CD4-positive, CD25-positive, alpha-beta regulatory T cell (primary cell): Measurements from ENCODE around the gene PLA2G2F. TPM values are rescaled to one million over a fixed set of nuclear protein-coding genes. Genes with fewer than 3 reads are reported as not detected.

Experiments
- ATAC-seq, 2 donors: fragments of 150-1000 bp; cut with Tn5 transposase; one replicate each; pipeline ENCODE4 v1.10.0; 2021; ENCODE audit warnings: low read depth in 2 of 2, moderate number of reproducible peaks in 2 of 2, moderate library complexity in 1 of 2
- DNase-seq, 3 donors: peaks; one replicate each; pipeline versions ENCODE4 v3.0.0 to v3.0.0-alpha.2; 2012 to 2022; ENCODE audit warnings: mixed read lengths in 1 of 3
- H3K27ac ChIP-seq: one replicate; pipeline ENCODE4 v1.7.0; 2013; ENCODE audit warnings: mild to moderate bottlenecking, low read length; ENCODE audit not compliant: insufficient read depth, poor library complexity, severe bottlenecking
- H3K27me3 ChIP-seq: one replicate; pipeline ENCODE4 v1.7.0; 2013; ENCODE audit warnings: low read length; ENCODE audit not compliant: control insufficient read depth, insufficient read depth
- H3K36me3 ChIP-seq: one replicate; pipeline ENCODE4 v1.7.0; 2013; ENCODE audit warnings: mild to moderate bottlenecking, low read length, moderate library complexity; ENCODE audit not compliant: control insufficient read depth, insufficient read depth
- H3K4me1 ChIP-seq: 2 replicates; pipeline ENCODE4 v1.7.0; 2013; ENCODE audit warnings: mild to moderate bottlenecking, low read length; ENCODE audit not compliant: insufficient read depth, control insufficient read depth, poor library complexity, severe bottlenecking
- H3K4me3 ChIP-seq: one replicate; pipeline ENCODE4 v1.7.0; 2013; ENCODE audit warnings: low read depth, mild to moderate bottlenecking, low read length, moderate library complexity
- H3K9me3 ChIP-seq, 2 experiments: 1 replicate in 1 of 2; 2 replicates in 1 of 2; pipeline ENCODE4 v1.7.0; 2013; ENCODE audit warnings: low read length in 2 of 2, mild to moderate bottlenecking in 1 of 2, moderate library complexity in 1 of 2; ENCODE audit not compliant: control insufficient read depth in 2 of 2
- H3K27ac Mint-ChIP-seq, 3 donors: one replicate each; pipeline ENCODE4 v1.8.0; 2020 to 2022; ENCODE audit warnings: mild to moderate bottlenecking in 3 of 3, mixed read lengths in 3 of 3, moderate library complexity in 2 of 3
- H3K27me3 Mint-ChIP-seq: one replicate; pipeline ENCODE4 v1.8.0; 2022; ENCODE audit warnings: mild to moderate bottlenecking, mixed read lengths
- H3K36me3 Mint-ChIP-seq: one replicate; pipeline ENCODE4 v1.8.0; 2020; ENCODE audit warnings: mixed read lengths
- H3K4me1 Mint-ChIP-seq, 4 donors: one replicate each; pipeline ENCODE4 v1.8.0; 2020 to 2022; ENCODE audit warnings: mixed read lengths in 4 of 4, mild to moderate bottlenecking in 1 of 4
- H3K4me3 Mint-ChIP-seq, 4 donors: one replicate each; pipeline ENCODE4 v1.8.0; 2020 to 2022; ENCODE audit warnings: mild to moderate bottlenecking in 4 of 4, mixed read lengths in 4 of 4, moderate library complexity in 3 of 4
- H3K9me3 Mint-ChIP-seq, 7 donors: one replicate each; pipeline ENCODE4 v1.8.0; 2020 to 2022; ENCODE audit warnings: mixed read lengths in 7 of 7, mild to moderate bottlenecking in 3 of 7, moderate library complexity in 2 of 7
- polyA plus RNA-seq, 4 donors: library from polyadenylated mRNA; unstranded; fragments of 300-500 nt; fragmentation: Illumina TruSeq; gene quantifications; one replicate each; pipeline ENCODE4 v1.2.3, GENCODE V29; 2021
- total RNA-seq: library from RNA; stranded (reverse); gene quantifications from one replicate; pipeline ENCODE4 v1.2.3, GENCODE V29; 2022

PLA2G2F gene
- total and polyA plus RNA-seq, 5 donors from 2014 or later: not detected

- H3K4me3 ChIP-seq: no peak overlapping the region
- Mint-ChIP-seq H3K27ac (no peak overlapping the region), H3K4me1 (peaks cover 0 to 6% (median 2%) of the 10 kb centered on the region in 4 donors), H3K4me3 (no peak overlapping the region), H3K36me3 (no peaks in the 10 kb centered on the region), H3K27me3 (no peaks in the 10 kb centered on the region), H3K9me3 (no peaks in the 10 kb centered on the region)
- no peaks in the 10 kb centered on the region for H3K27me3 ChIP-seq
- DNase-seq: no peak
- no peaks in the 10 kb centered on the region for H3K36me3 ChIP-seq
- ATAC-seq: no peak
- no peaks in the 10 kb centered on the region for H3K9me3 ChIP-seq
- H3K27ac ChIP-seq: no peak overlapping the region
- H3K4me1 ChIP-seq: peaks cover 8% of the 10 kb centered on the region
Measured at GRCh38 chr1:20148571-20149500, 9.7 kb downstream of the PLA2G2F start.

GRCh38 chr1:20149601-20150325 lies 10.6 kb downstream of the PLA2G2F start:
- H3K27ac ChIP-seq: no peak overlapping the region
- Mint-ChIP-seq H3K4me3 (no peak overlapping the region), H3K9me3 (peaks cover 0 to 1% (median 0%) of the 10 kb centered on the region in 7 donors), H3K4me1 (peaks cover 0 to 14% (median 5%) of the 10 kb centered on the region in 4 donors), H3K27me3 (no peaks in the 10 kb centered on the region), H3K27ac (no peak overlapping the region), H3K36me3 (no peaks in the 10 kb centered on the region)
- H3K9me3 ChIP-seq: no peaks in the 10 kb centered on the region
- no peaks in the 10 kb centered on the region for H3K36me3 ChIP-seq
- ATAC-seq (no peak), DNase-seq (no peak)
- no peaks in the 10 kb centered on the region for H3K27me3 ChIP-seq
- no peak overlapping the region for H3K4me3 ChIP-seq
- peaks cover 11% of the 10 kb centered on the region for H3K4me1 ChIP-seq

- Mint-ChIP-seq H3K27me3 (no peaks in the 10 kb centered on the region), H3K27ac (peak overlapping the region in 1 of 3 donors; percentile 55), H3K4me1 (peaks cover 0 to 18% (median 7%) of the 10 kb centered on the region in 4 donors), H3K9me3 (peaks cover 0 to 2% (median 0%) of the 10 kb centered on the region in 7 donors), H3K4me3 (no peak overlapping the region), H3K36me3 (no peaks in the 10 kb centered on the region)
- no peaks in the 10 kb centered on the region for H3K9me3 ChIP-seq
- no peak overlapping the region for H3K4me3 ChIP-seq
- H3K27me3 ChIP-seq: no peaks in the 10 kb centered on the region
- H3K4me1 ChIP-seq: peaks cover 11% of the 10 kb centered on the region
- no peak overlapping the region for H3K27ac ChIP-seq
- DNase-seq (no peak), ATAC-seq (no peak)
- H3K36me3 ChIP-seq: no peaks in the 10 kb centered on the region
Measured at GRCh38 chr1:20150326-20150705, 11.2 kb downstream of the PLA2G2F start.

GRCh38 chr1:20150969-20151368 lies 11.8 kb downstream of the PLA2G2F start:
- no peak for DNase-seq
- no peaks in the 10 kb centered on the region for H3K36me3 Mint-ChIP-seq
- no peaks in the 10 kb centered on the region for H3K27me3 ChIP-seq
- no peaks in the 10 kb centered on the region for H3K27me3 Mint-ChIP-seq
- H3K9me3 Mint-ChIP-seq: peaks cover 0 to 2% (median 0%) of the 10 kb centered on the region in 7 donors
- no peak overlapping the region for H3K4me3 ChIP-seq
- no peaks in the 10 kb centered on the region for H3K36me3 ChIP-seq
- no peak for ATAC-seq
- peaks cover 11% of the 10 kb centered on the region for H3K4me1 ChIP-seq
- H3K27ac ChIP-seq: no peak overlapping the region
- H3K4me3 Mint-ChIP-seq: peak overlapping the region in 1 of 4 donors; percentile 74
- H3K4me1 Mint-ChIP-seq: peaks cover 0 to 18% (median 7%) of the 10 kb centered on the region in 4 donors
- H3K9me3 ChIP-seq: no peaks in the 10 kb centered on the region
- H3K27ac Mint-ChIP-seq: peak overlapping the region in 1 of 3 donors; percentile 48

GRCh38 chr1:20151906-20152598 lies 12.9 kb downstream of the PLA2G2F start:
- H3K4me3 Mint-ChIP-seq: peak overlapping the region; percentile 38 to 85 (median 80)
- ATAC-seq (peak; percentile 84 to 85), DNase-seq (peak; percentile 60 to 72 (median 61))
- no peaks in the 10 kb centered on the region for H3K36me3 Mint-ChIP-seq
- Histone ChIP-seq H3K4me1 (peaks cover 11% of the 10 kb centered on the region), H3K36me3 (no peaks in the 10 kb centered on the region), H3K4me3 (peak overlapping the region; percentile 32), H3K27me3 (no peaks in the 10 kb centered on the region), H3K9me3 (no peaks in the 10 kb centered on the region), H3K27ac (no peak overlapping the region)
- H3K27ac Mint-ChIP-seq: peak overlapping the region in 2 of 3 donors; percentile 42 to 47
- H3K9me3 Mint-ChIP-seq: peaks cover 0 to 2% (median 0%) of the 10 kb centered on the region in 7 donors
- peaks cover 0 to 18% (median 7%) of the 10 kb centered on the region in 4 donors for H3K4me1 Mint-ChIP-seq
- H3K27me3 Mint-ChIP-seq: no peaks in the 10 kb centered on the region

GRCh38 chr1:20152599-20152930 lies 13.4 kb downstream of the PLA2G2F start:
- peak overlapping the region in 2 of 3 donors; percentile 42 to 47 for H3K27ac Mint-ChIP-seq
- H3K36me3 Mint-ChIP-seq: no peaks in the 10 kb centered on the region
- no peaks in the 10 kb centered on the region for H3K36me3 ChIP-seq
- H3K27me3 Mint-ChIP-seq: no peaks in the 10 kb centered on the region
- H3K4me1 Mint-ChIP-seq: peaks cover 0 to 18% (median 7%) of the 10 kb centered on the region in 4 donors
- ATAC-seq (no peak), DNase-seq (no peak)
- H3K4me3 ChIP-seq: no peak overlapping the region
- H3K9me3 Mint-ChIP-seq: peaks cover 0 to 5% (median 0%) of the 10 kb centered on the region in 7 donors
- no peak overlapping the region for H3K27ac ChIP-seq
- peaks cover 11% of the 10 kb centered on the region for H3K4me1 ChIP-seq
- no peaks in the 10 kb centered on the region for H3K9me3 ChIP-seq
- no peaks in the 10 kb centered on the region for H3K27me3 ChIP-seq
- H3K4me3 Mint-ChIP-seq: peak overlapping the region; percentile 38 to 85 (median 80)

GRCh38 chr1:20153000-20153418 lies 13.9 kb downstream of the PLA2G2F start:
- Histone ChIP-seq H3K9me3 (peaks cover 0 to 3% of the 10 kb centered on the region in 2 experiments), H3K36me3 (no peaks in the 10 kb centered on the region), H3K27ac (no peak overlapping the region), H3K27me3 (no peaks in the 10 kb centered on the region), H3K4me3 (no peak overlapping the region), H3K4me1 (peaks cover 11% of the 10 kb centered on the region)
- Mint-ChIP-seq H3K27me3 (no peaks in the 10 kb centered on the region), H3K4me3 (peak overlapping the region in 1 of 4 donors; percentile 43), H3K9me3 (peaks cover 0 to 6% (median 2%) of the 10 kb centered on the region in 7 donors), H3K27ac (no peak overlapping the region), H3K36me3 (no peaks in the 10 kb centered on the region), H3K4me1 (peaks cover 0 to 18% (median 7%) of the 10 kb centered on the region in 4 donors)
- no peak for DNase-seq
- no peak for ATAC-seq
